Forelimb muscle (tissue), 1 donor: ENCODE data around the gene ZNF468. TPM values are rescaled to one million over a fixed set of nuclear protein-coding genes. Genes with fewer than 3 reads are reported as not detected.
"Not testable (repeated sequence)": the region's sequence is repeated elsewhere in the genome, so short reads cannot be mapped to it uniquely, and the experiment has no call there.

Experiments used
- DNase-seq: peaks from one replicate; pipeline ENCODE4 v3.0.0-alpha.2; 2013; ENCODE audit warnings: low read depth
- polyA plus RNA-seq: library from polyadenylated mRNA; unstranded; fragments of 120-200 nt; gene quantifications from one replicate; pipeline ENCODE4 v1.2.1, GENCODE V29; 2013; ENCODE audit not compliant: insufficient read length

Gene ZNF468
- polyA plus RNA-seq, result 17.3 TPM

DNA sequence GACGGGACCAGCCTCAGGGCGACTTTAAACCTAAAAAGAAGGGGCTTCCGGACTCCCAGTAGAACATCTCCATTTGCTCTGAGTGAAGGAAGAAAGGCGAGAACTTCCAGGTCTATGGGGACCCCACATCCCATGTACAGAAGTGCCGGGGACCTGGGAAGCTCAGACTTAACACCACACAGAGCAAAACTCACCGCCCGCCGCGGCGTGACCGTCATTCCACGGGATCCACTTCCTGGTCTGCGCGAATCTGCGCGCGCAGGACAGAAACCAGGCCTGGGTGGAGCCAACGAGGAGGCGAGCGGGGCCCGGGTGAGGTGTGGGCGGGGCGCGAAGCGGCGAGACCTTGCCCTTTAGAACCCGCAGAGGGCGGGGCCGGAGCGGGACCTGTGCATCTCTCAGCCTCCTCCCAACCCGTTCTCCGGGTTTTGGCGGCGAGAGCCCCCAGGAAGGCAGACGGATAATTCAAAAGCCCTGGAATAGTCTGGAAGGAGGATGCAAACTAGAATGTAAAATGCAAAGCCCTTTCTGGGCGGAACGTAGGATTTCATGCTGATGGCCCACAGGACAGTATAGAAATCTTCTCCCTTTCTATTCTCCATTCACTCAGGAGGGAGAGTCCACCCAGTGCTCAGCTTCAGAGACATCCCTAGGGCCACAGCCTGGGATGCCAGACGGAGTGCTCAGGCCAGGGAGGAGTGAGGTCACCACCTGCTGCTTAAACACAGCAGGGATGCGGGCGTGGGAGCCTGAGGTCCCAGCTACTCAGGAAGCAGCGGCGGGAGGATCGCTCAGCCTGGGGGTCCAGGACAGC, at the start of gene ZNF468:
TSS of gene ZNF468 (minus strand) at position 242 of the 814 bp plus-strand sequence. CDS start 3,347 bp downstream, outside the sequence.
- DNase-seq, result peak; percentile 13

- not testable (repeated sequence) for DNase-seq
These were observed 46.8 kb upstream of the ZNF468 start for GRCh38 chr19:52904052-52904780.

DNA sequence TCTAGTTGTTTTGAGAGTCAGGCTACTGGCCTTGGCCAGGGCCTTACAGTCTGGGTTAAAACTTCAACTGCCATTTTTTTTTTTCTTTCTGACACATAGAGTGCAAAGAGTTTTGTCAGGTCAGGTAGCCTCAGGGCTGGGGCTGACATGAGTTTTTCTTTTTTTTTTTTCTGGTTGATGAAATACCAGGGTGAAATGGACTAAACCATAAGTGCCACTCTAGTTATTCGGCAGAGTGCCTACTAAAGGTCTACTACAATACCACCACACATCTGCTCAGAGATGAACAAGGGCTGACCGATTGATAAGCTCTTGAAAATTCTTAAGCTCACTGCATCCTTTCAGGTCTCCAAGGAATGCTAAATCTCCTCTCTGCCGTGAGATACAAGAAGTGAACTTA, 44.4 kb upstream of the ZNF468 start:
- DNase-seq, result no peak

DNA sequence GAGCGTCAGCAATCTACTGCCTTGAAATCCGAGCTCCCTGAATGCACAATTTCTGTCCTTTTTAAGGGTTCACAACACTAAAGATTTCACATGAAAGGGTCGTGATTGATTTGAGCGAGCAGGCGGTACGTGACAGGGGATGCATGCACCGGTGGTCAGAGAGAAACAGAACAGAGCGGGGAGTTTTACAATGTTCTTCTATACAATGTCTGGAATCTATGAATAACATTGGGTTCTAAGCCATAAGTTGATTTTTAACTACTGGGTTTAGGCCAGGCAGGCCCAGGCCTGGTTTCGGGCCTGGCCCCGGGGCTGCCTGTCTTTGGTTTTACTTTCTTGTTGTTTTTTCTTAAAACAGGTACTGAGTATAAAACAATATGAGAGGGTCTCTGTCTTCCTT, 41.2 kb upstream of the ZNF468 start:
- DNase-seq, result not testable (repeated sequence)

DNA sequence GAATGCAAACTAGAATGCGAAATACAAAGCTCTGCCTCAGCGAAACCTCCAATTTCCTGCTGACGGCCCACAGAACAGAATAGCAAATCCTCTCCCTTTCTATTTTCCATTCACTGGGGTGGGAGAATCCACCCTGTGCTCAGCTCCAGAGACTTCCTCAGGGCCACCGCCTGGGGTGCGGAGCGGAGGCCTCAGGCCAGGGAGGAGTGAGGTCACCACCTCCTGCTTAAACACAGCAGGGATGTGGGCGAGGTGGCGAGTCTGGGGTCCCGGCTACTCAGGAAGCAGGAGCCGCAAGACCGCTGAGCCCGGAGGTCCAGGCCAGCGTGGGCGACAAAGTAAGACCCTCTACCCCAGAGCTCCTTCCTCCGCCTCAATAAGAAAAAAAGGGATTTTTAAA, 40.7 kb upstream of the ZNF468 start:
- DNase-seq, result peak; percentile 1

- peak; percentile 69 for DNase-seq
These were observed 39.9 kb upstream of the ZNF468 start, which contains the start of gene ZNF320 for GRCh38 chr19:52897138-52897935. Gene ZNF320, minus strand, starts transcription at chr19:52897635. Its CDS starts 7,380 bp downstream, at chr19:52890255.

GRCh38 chr19:52896431-52897137, 39.2 kb upstream of the ZNF468 start:
- DNase-seq, result no peak

GRCh38 chr19:52891336-52891735, 33.9 kb upstream of the ZNF468 start:
- no peak for DNase-seq

DNA sequence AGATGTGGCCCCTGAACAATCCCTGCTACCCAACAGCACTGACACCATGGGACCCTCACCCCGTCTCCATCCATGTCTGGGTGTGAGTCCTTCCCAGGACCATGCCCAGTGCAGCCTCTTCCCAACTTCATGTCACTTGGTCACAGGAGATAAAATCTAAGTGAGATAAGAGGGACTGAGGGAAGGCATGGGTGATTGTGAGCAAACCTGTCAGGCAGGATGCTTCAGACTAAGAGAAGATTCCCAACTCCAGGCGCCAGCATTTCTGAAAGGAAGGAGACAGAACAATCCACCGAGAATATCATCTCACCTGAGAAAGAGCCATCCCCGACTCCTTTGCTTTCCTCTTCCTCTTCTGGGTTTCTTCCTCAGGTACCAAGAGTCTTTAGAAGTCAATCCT, 32.5 kb upstream of the ZNF468 start:
- no peak for DNase-seq

DNA sequence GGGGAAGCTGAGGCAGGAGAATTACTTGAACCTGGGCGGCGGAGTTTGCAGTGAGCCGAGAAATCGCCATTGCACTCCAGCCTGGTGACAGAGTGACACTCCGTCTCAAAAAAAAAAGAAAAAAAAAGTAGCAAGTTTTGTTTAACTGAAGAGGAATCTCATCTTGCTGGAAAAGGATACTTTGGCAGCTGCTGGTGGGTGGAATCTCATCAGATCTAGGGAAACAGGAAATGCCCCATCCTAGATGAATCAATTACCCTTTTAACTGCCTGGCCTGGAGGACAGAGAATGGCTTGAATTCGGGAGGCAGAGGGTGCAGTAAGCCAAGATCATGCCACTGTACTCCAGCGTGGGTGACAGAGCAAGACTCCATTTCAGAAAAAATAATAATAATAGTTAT, 31.7 kb upstream of the ZNF468 start:
- DNase-seq, result no peak

DNA sequence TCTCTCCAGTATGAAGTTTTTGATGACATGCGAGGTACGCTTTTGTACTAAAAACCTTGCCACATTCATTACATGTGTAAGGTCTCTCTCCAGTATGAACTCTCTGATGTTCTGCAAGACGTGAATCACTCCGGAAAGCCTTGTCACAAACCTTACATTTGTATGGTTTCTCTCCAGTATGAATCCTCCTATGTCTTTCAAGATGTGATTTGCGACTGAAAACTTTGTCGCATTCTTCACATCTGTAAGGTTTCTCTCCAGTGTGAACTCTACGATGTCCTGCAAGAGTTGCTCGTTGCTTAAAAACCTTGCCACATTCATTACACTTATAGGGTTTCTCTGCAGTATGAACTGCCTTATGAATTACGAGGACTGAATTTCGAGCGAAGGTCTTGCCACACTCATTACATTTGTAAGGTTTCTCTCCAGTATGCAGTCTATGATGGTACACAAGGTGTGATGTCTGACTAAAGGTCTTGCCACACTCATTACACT, 23.5 kb upstream of the ZNF468 start:
- no peak for DNase-seq

DNA sequence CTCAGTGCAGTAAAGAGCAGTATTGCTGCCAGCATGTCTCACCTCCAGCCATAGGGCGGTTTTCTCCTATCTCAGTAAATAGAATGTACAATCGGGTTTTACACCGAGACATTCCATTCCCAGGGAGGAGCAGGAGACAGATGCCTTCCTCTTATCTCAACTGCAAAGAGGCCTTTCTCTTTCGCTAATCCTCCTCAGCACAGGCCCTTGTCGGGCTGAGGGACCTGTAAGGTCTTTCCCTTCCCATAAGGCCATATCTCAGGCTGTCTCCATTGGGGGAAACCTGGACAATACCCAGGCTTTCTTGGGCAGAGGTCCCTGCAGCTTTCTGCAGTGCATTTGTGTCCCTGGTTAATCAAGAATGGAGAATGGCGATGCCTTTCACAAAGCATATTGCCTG, 15.6 kb upstream of the ZNF468 start:
- not testable (repeated sequence) for DNase-seq

GRCh38 chr19:52871466-52871865, 14.0 kb upstream of the ZNF468 start:
- DNase-seq, result no peak

DNA sequence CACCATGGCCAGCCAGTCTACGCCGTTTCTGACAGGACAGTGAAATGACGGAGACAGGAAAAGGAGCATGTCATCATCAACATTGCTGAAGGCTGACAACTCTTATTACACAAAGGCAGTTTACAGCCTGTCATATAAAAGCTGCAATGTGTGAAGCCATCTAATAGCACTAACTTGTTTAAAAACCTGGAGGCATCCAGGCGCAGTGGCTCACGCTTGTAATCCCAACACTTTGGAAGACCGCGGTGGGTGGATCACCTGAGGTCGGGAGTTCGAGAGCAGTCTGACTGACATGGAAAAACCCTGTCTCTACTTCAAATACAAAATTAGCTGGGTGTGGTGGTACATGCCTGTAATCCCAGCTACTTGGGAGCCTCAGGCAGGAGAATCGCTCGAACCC, 10.6 kb upstream of the ZNF468 start:
- not testable (repeated sequence) for DNase-seq

- not testable (repeated sequence) for DNase-seq
These were observed 660 bp downstream of the ZNF468 start for GRCh38 chr19:52856540-52857377.

- not testable (repeated sequence) for DNase-seq
These were observed 10.1 kb downstream of the ZNF468 start for GRCh38 chr19:52847352-52847751.

DNA sequence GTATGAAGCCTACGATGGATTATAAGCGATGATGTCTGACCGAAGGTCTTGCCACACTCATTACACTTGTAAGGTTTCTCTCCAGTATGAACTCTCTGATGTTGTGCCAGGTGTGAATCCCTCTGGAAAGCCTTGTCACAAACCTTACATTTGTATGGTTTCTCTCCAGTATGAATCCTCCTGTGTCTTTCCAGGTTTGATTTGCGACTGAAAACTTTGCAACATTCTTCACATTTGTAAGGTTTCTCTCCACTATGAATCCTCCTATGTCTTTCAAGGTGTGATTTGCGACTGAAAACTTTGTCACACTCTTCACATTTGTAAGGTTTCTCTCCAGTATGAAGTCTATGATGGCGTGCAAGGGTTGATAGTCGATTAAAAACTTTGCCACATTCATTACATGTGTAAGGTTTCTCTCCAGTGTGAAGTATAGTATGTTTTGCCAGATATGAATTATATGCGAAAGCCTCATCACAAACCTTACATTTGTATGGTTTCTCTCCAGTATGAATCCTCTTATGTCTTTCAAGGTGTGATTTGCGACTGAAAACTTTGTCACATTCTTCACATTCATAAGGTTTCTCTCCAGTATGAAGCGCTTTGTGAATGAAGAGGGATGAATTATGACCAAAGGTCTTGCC, 16.5 kb downstream of the ZNF468 start:
- not testable (repeated sequence) for DNase-seq

- DNase-seq, result not testable (repeated sequence)
These were observed 23.1 kb downstream of the ZNF468 start for GRCh38 chr19:52834289-52834688.

DNA sequence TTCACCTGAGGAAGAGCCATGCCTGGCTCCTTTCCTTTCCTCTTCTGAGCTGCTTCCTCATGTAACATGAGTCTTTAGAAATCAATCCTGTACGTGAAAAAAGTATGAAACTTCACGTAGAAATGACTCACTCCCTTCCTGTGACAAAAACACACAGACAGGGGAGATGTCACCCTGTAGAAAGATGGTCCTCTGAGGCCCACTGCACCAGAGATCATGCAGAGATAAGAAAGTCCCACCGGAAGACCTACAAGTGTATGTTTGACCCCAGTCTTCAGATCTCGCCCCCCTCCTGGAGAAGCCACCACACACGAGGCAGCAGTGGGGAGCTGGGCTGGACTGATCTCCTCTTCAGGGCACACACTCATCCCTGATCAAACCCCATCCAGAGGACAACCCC, 23.9 kb downstream of the ZNF468 start:
- DNase-seq, result not testable (repeated sequence)

DNA sequence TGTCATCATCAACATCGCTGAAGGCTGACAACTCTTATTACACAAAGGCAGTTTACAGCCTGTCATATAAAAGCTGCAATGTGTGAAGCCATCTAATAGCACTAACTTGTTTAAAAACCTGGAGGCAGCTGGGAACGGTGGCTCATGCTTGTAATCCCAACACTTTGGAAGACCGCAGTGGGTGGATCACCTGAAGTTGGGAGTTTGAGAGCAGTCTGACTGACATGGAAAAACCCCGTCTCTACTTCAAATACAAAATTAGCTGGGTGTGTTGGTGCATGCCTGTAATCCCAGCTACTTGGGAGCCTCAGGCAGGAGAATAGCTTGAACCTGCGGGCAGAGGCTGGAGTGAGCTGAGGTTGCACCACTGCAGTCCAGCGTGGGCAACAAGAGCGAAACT, 27.6 kb downstream of the ZNF468 start:
- not testable (repeated sequence) for DNase-seq
